Measurements from ENCODE around the gene PAM. TPM values are rescaled to one million over a fixed set of nuclear protein-coding genes. Genes with fewer than 3 reads are reported as not detected.

PAM gene
- total and polyA plus RNA-seq, 2 donors (not counting 3 experiments of a cell fraction or from before 2014, with no cell fraction given), result 118 to 176 TPM

DNA sequence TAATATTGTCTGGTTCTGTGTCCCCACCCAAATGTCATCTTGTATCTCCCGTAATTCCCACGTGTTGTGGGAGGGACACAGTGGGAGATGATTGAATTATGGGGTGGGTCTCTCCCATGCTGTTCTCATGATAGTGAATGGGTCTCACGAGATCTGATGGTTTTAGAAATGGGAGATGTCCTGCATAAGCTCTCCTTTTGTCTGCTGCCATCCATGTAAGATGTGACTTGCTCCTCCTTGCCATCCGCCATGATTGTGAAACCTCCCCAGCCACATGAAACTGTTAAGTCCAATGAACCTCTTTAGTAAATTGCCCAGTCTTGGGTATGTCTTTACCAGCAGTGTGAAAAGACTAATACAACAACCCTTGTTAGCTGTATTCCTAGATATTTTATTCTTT, 320.3 kb downstream of the PAM start:
- ChIA-PET POLR2A (no interaction called here), CTCF (no interaction called here)
- Histone ChIP-seq H3K4me2 (ENCODE audit: insufficient read depth, low read length) (no peak overlapping the region), H3K4me1 (ENCODE audit: control insufficient read depth, extremely low read depth, insufficient read depth, low read length) (no peaks in the 10 kb centered on the region), H3K9ac (replicated peaks; ENCODE audit: extremely low read depth, insufficient read depth, low read length) (no peak overlapping the region), H3K4me3 (replicated peaks in 1 of 3; ENCODE audit: insufficient read depth in 1 of 3, low read depth in 1 of 3, low read length in 3 of 3) (no peak overlapping the region), H2AFZ (ENCODE audit: low read depth, low read length) (no peak overlapping the region), H4K20me1 (replicated peaks; ENCODE audit: control insufficient read depth, extremely low read depth, insufficient read depth, low read length) (no peaks in the 10 kb centered on the region), H3K27me3 (ENCODE audit: control insufficient read depth in 2 of 2, insufficient read depth in 2 of 2, low read length in 2 of 2) (no peaks in the 10 kb centered on the region), H3K36me3 (ENCODE audit: control insufficient read depth in 2 of 2, extremely low read depth in 1 of 2, insufficient read depth in 2 of 2, low read length in 2 of 2) (no peaks in the 10 kb centered on the region), H3K79me2 (ENCODE audit: control insufficient read depth, insufficient read depth, low read length) (no peaks in the 10 kb centered on the region), H3K9me3 (replicated peaks; ENCODE audit: control insufficient read depth, insufficient read depth, low read length) (no peaks in the 10 kb centered on the region), H3K9me1 (replicated peaks; ENCODE audit: control insufficient read depth, extremely low read depth, insufficient read depth, low read length) (no peaks in the 10 kb centered on the region), H3K27ac (ENCODE audit: insufficient read depth, low read depth, low read length) (no peak overlapping the region)
- TF ChIP-seq POLR2A (IDR thresholded peaks at IDR 0.05; ENCODE audit: low read depth, low read length), result no peak
- TF ChIP-seq, protein P1, sequence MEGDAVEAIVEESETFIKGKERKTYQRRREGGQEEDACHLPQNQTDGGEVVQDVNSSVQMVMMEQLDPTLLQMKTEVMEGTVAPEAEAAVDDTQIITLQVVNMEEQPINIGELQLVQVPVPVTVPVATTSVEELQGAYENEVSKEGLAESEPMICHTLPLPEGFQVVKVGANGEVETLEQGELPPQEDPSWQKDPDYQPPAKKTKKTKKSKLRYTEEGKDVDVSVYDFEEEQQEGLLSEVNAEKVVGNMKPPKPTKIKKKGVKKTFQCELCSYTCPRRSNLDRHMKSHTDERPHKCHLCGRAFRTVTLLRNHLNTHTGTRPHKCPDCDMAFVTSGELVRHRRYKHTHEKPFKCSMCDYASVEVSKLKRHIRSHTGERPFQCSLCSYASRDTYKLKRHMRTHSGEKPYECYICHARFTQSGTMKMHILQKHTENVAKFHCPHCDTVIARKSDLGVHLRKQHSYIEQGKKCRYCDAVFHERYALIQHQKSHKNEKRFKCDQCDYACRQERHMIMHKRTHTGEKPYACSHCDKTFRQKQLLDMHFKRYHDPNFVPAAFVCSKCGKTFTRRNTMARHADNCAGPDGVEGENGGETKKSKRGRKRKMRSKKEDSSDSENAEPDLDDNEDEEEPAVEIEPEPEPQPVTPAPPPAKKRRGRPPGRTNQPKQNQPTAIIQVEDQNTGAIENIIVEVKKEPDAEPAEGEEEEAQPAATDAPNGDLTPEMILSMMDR (IDR thresholded peaks at IDR 0.05; ENCODE audit: extremely low read depth in 1 of 2, insufficient read depth in 1 of 2, low read depth in 1 of 2, low read length in 2 of 2), result no peak
- TF ChIP-seq GATA2 (IDR thresholded peaks at IDR 0.05; ENCODE audit: insufficient read depth, insufficient read length, low read depth, low read length), result no peak
- no peak for TF ChIP-seq EZH2 (IDR thresholded peaks at IDR 0.05; ENCODE audit: borderline replicate concordance, low read depth, low read length, severe bottlenecking)
- no peak for TF ChIP-seq JUN (IDR thresholded peaks at IDR 0.05; ENCODE audit: borderline replicate concordance, insufficient read depth, insufficient read length, low read depth)
- TF ChIP-seq, protein P2, sequence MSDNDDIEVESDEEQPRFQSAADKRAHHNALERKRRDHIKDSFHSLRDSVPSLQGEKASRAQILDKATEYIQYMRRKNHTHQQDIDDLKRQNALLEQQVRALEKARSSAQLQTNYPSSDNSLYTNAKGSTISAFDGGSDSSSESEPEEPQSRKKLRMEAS (IDR thresholded peaks at IDR 0.05; ENCODE audit: insufficient read depth, insufficient read length), result no peak
- TF ChIP-seq FOS (IDR thresholded peaks at IDR 0.05; ENCODE audit: borderline replicate concordance, insufficient read depth, low read length), result no peak
- TF ChIP-seq MYC (IDR thresholded peaks at IDR 0.05; ENCODE audit: low read depth, low read length), result no peak
- no peak for TF ChIP-seq POLR2AphosphoS5 (IDR thresholded peaks at IDR 0.05; ENCODE audit: insufficient read depth, low read depth, low read length)
- FAIRE-seq (no peak), DNase-seq (ENCODE audit: low read depth, low spot score) (no peak)
- dilution Hi-C loops (cut with MboI; ENCODE audit: extremely low pct_ligation_motif_present, low sequenced_read_pairs), result no loop called here
- no TSS peak for BruUV-seq (replicated peaks)
- intact Hi-C loops (cut with micrococcal nuclease), result no loop called here
